Gastroesophageal sphincter (tissue), 3 donors: Measurements from ENCODE around the gene SIDT1.

Experiments
- CTCF ChIP-seq, 4 experiments: fragments of 200-600 bp in 2 of 4; fragments of 450-650 bp in 2 of 4; sonication (generic) in 1 of 4; IDR thresholded peaks; one replicate each; pipeline ENCODE4 v1.5.1; 2017 to 2019; ENCODE audit warnings: antibody characterized with exemption in 4 of 4, mild to moderate bottlenecking in 2 of 4, moderate library complexity in 2 of 4
- POLR2AphosphoS5 ChIP-seq: sonication (generic); formaldehyde crosslinking; IDR thresholded peaks from one replicate; pipeline ENCODE4 v1.6.1; 2017; ENCODE audit warnings: antibody characterized with exemption

- TF ChIP-seq CTCF (IDR thresholded peaks at IDR 0.05) = no peak
- no peak for TF ChIP-seq POLR2AphosphoS5
Measured at GRCh38 chr3:113600418-113601182, 68.2 kb downstream of the SIDT1 start.
